ENCODE data around the gene SEMA6C. TPM values are rescaled to one million over a fixed set of nuclear protein-coding genes. Genes with fewer than 3 reads are reported as not detected.
"Not testable (repeated sequence)": the region's sequence is repeated elsewhere in the genome, so short reads cannot be mapped to it uniquely, and the experiment has no call there.

SEMA6C gene
- total RNA-seq, 4 donors from 2014 or later = 2.5 to 5.9 (median 3.4) TPM

GRCh38 chr1:151104630-151105029 lies 41.8 kb downstream of the SEMA6C start:
- Histone ChIP-seq H3K27ac (no peak overlapping the region), H3K36me3 (peaks cover 0 to 11% of the 10 kb centered on the region in 2 donors), H3K4me1 (no peaks in the 10 kb centered on the region), H3K27me3 (no peaks in the 10 kb centered on the region), H3K4me3 (replicated peaks in 1 of 3) (no peak overlapping the region), H3K9me3 (no peaks in the 10 kb centered on the region)
- intact Hi-C loops (cut with DNase I) = loop anchor here (5.0 kb wide), 1 partner anchor 53 kb away; the partner anchor contains the start of gene TNFAIP8L2
- no peak for DNase-seq
- no peak for TF ChIP-seq POLR2A (IDR thresholded peaks at IDR 0.05)
- no peak for TF ChIP-seq CTCF (IDR thresholded peaks at IDR 0.05)

GRCh38 chr1:151098126-151098525 lies 48.3 kb downstream of the SEMA6C start:
- no peaks in the 10 kb centered on the region for H3K9me3 ChIP-seq
- no peak for DNase-seq
- TF ChIP-seq POLR2A (IDR thresholded peaks at IDR 0.05) = no peak
- no peak for TF ChIP-seq CTCF (IDR thresholded peaks at IDR 0.05)
- no peaks in the 10 kb centered on the region for H3K27me3 ChIP-seq
- H3K4me3 ChIP-seq (replicated peaks in 1 of 3) = no peak overlapping the region
- intact Hi-C loops (cut with DNase I) = no loop called here
- no peak overlapping the region for H3K27ac ChIP-seq
- peaks cover 0 to 3% of the 10 kb centered on the region in 2 donors for H3K36me3 ChIP-seq
- H3K4me1 ChIP-seq = no peaks in the 10 kb centered on the region
- 100% methylated on average over 1 of the region's 1 CpG for WGBS, 2 donors

- H3K27ac ChIP-seq; intact Hi-C loops (cut with DNase I): not testable (repeated sequence)
- 94 to 96% methylated on average over 6 of the region's 6 CpGs for WGBS, 2 donors
These were observed 49.0 kb downstream of the SEMA6C start for GRCh38 chr1:151097426-151097825.

GRCh38 chr1:151085953-151086559 lies 60.4 kb downstream of the SEMA6C start:
- H3K9me3 ChIP-seq = no peaks in the 10 kb centered on the region
- WGBS, 2 donors = 84 to 87% methylated on average over 4 of the region's 4 CpGs
- no peaks in the 10 kb centered on the region for H3K27me3 ChIP-seq
- intact Hi-C loops (cut with DNase I) = no loop called here
- no peak for TF ChIP-seq POLR2A (IDR thresholded peaks at IDR 0.05)
- TF ChIP-seq CTCF (IDR thresholded peaks at IDR 0.05) = no peak
- no peak for DNase-seq
- no peaks in the 10 kb centered on the region for H3K4me1 ChIP-seq
- H3K36me3 ChIP-seq = no peaks in the 10 kb centered on the region
- H3K27ac ChIP-seq = no peak overlapping the region
- H3K4me3 ChIP-seq (replicated peaks in 1 of 3) = no peak overlapping the region

More at GRCh38 chr1:151097426-151097825, 49.0 kb downstream of the SEMA6C start:
- not testable (repeated sequence) for DNase-seq; H3K4me3 ChIP-seq (replicated peaks in 1 of 3); H3K4me1 ChIP-seq; H3K9me3 ChIP-seq; H3K36me3 ChIP-seq; H3K27me3 ChIP-seq

Other genes with a start within 250 kb of the SEMA6C start
- 10 to 100 TPM; 35.4 to 59.9 (median 44.8) TPM for gene SETDB1, start 220.3 kb downstream of the SEMA6C start, total RNA-seq
- gene CERS2, start 171.8 kb downstream of the SEMA6C start, total RNA-seq = 100 to 1,000 TPM; 158 to 183 (median 171) TPM
- 10 to 100 TPM in 2 of 4 donors, 1 to 10 TPM in 2; 5.8 to 14.9 (median 10.0) TPM for gene ANXA9, start 164.3 kb downstream of the SEMA6C start, total RNA-seq
- 100 to 1,000 TPM in 1 of 4 donors, 10 to 100 TPM in 3; 50.9 to 103 (median 90.4) TPM for gene MINDY1, start 139.7 kb downstream of the SEMA6C start, total RNA-seq
- gene PRUNE1, start 138.2 kb downstream of the SEMA6C start, total RNA-seq = 10 to 100 TPM; 66.0 to 79.0 (median 76.3) TPM
- 10 to 100 TPM in 1 of 4 donors, 1 to 10 TPM in 3; 4.0 to 16.8 (median 5.0) TPM for gene BNIPL, start 110.0 kb downstream of the SEMA6C start, total RNA-seq
- 10 to 100 TPM in 3 of 4 donors, 1 to 10 TPM in 1; 7.8 to 22.6 (median 14.8) TPM for gene C1orf56, start 98.9 kb downstream of the SEMA6C start, total RNA-seq
- gene CDC42SE1, start 87.0 kb downstream of the SEMA6C start, total RNA-seq = 10 to 100 TPM; 64.9 to 95.3 (median 82.2) TPM
- gene MLLT11, start 86.2 kb downstream of the SEMA6C start, total RNA-seq = 1 to 10 TPM in 2 of 4 donors, under 1 TPM in 2; 0.46 to 1.6 (median 1.2) TPM
- gene GABPB2, start 75.9 kb downstream of the SEMA6C start, total RNA-seq = 10 to 100 TPM; 14.9 to 22.2 (median 18.3) TPM
- 1 to 10 TPM; 2.2 to 4.2 (median 2.4) TPM for gene TNFAIP8L2, start 10.0 kb upstream of the SEMA6C start, total RNA-seq
- 10 to 100 TPM; 13.4 to 19.7 (median 15.7) TPM for gene LYSMD1, start 19.3 kb upstream of the SEMA6C start, total RNA-seq
- gene SCNM1, start 19.5 kb upstream of the SEMA6C start, total RNA-seq = 10 to 100 TPM; 13.2 to 44.5 (median 24.5) TPM
- not detected for gene TMOD4, start 29.4 kb upstream of the SEMA6C start, total RNA-seq
- 10 to 100 TPM; 36.9 to 47.5 (median 39.9) TPM for gene VPS72, start 43.6 kb upstream of the SEMA6C start, total RNA-seq
- 10 to 100 TPM; 53.4 to 74.5 (median 57.8) TPM for gene PIP5K1A, start 51.9 kb upstream of the SEMA6C start, total RNA-seq
- 100 to 1,000 TPM in 2 of 4 donors, 10 to 100 TPM in 2; 77.1 to 110 (median 96.5) TPM for gene PSMD4, start 108.1 kb upstream of the SEMA6C start, total RNA-seq
- gene ZNF687, start 135.7 kb upstream of the SEMA6C start, total RNA-seq = 10 to 100 TPM; 24.2 to 38.0 (median 33.7) TPM
- 100 to 1,000 TPM in 3 of 4 donors, 10 to 100 TPM in 1; 93.1 to 110 (median 107) TPM for gene PI4KB, start 180.8 kb upstream of the SEMA6C start, total RNA-seq
- 10 to 100 TPM; 36.0 to 69.9 (median 58.4) TPM for gene RFX5, start 200.6 kb upstream of the SEMA6C start, total RNA-seq
- 100 to 1,000 TPM; 151 to 513 (median 310) TPM for gene SELENBP1, start 226.1 kb upstream of the SEMA6C start, total RNA-seq